OCI-LY7 (cell line): Measurements from ENCODE around the gene INHBB. TPM values are rescaled to one million over a fixed set of nuclear protein-coding genes. Genes with fewer than 3 reads are reported as not detected.

ENCODE experiments used
- BruUV-seq: library from RNA; stranded (reverse); fragments of 400-500 nt; replicated peaks from 2 replicates; lab custom pipeline; 2021; lab: Mats Ljungman, UMichigan
- CTCF ChIA-PET: fragments of 300-600 bp; sonication (Branson Sonifier 250); formaldehyde crosslinking; loops from one replicate; lab custom pipeline; 2022; ENCODE audit warnings: antibody characterized with exemption; ENCODE audit not compliant: unreplicated experiment; lab: Charles Lee
- POLR2A ChIA-PET: fragments of 300-600 bp; sonication (Branson Sonifier 250); formaldehyde crosslinking; loops from one replicate; lab custom pipeline; 2022; ENCODE audit warnings: antibody characterized with exemption; lab: Charles Lee
- DNase-seq: peaks from one replicate; pipeline ENCODE4 v3.0.0-alpha.2; 2015; ENCODE audit warnings: low spot score
- H2AFZ ChIP-seq: fragments of 200-600 bp; sonication (generic), shearing (Covaris generic); 2 replicates; pipeline ENCODE4 v1.6.1; 2014; ENCODE audit warnings: mild to moderate bottlenecking, antibody characterized with exemption, low read length, moderate library complexity
- H3K27ac ChIP-seq: fragments of 200-600 bp; sonication (generic); 2 replicates; pipeline ENCODE4 v1.5.1; 2014; ENCODE audit warnings: mixed run types, low read depth, mild to moderate bottlenecking, moderate library complexity, low read length, inconsistent platforms; ENCODE audit not compliant: poor library complexity, severe bottlenecking
- H3K36me3 ChIP-seq: fragments of 200-600 bp; sonication (generic); 2 replicates; pipeline ENCODE4 v1.6.1; 2014; ENCODE audit warnings: mild to moderate bottlenecking, antibody characterized with exemption, low read length, moderate library complexity, mixed read lengths; ENCODE audit not compliant: insufficient read depth
- H3K4me1 ChIP-seq: fragments of 200-600 bp; sonication (generic); 2 replicates; pipeline ENCODE4 v1.5.1; 2014; ENCODE audit warnings: mild to moderate bottlenecking, low read length; ENCODE audit not compliant: insufficient read depth, poor library complexity, severe bottlenecking
- H3K4me2 ChIP-seq: fragments of 200-600 bp; sonication (generic); 2 replicates; pipeline ENCODE4 v1.6.1; 2014; ENCODE audit warnings: mild to moderate bottlenecking, low read length
- H3K4me3 ChIP-seq: fragments of 200-600 bp; sonication (generic); 2 replicates; pipeline ENCODE4 v1.5.1; 2014; ENCODE audit warnings: mild to moderate bottlenecking, low read depth, low read length; ENCODE audit not compliant: poor library complexity, severe bottlenecking
- H3K79me2 ChIP-seq: fragments of 200-600 bp; sonication (generic); 2 replicates; pipeline ENCODE4 v1.6.1; 2016; ENCODE audit warnings: low read depth, mild to moderate bottlenecking, low read length, moderate library complexity, mixed read lengths; ENCODE audit not compliant: insufficient read depth
- H3K9me2 ChIP-seq: fragments of 200-600 bp; sonication (generic); 2 replicates; pipeline ENCODE4 v1.6.1; 2016; ENCODE audit warnings: mild to moderate bottlenecking, low read length, mixed read lengths; ENCODE audit not compliant: insufficient read depth
- H3K9me3 ChIP-seq: fragments of 200-600 bp; sonication (generic); 2 replicates; pipeline ENCODE4 v1.6.1; 2014; ENCODE audit warnings: mild to moderate bottlenecking, mixed run types, low read length, mixed read lengths
- H4K20me1 ChIP-seq: fragments of 200-600 bp; sonication (generic); 2 replicates; pipeline ENCODE4 v1.6.1; 2014; ENCODE audit warnings: mild to moderate bottlenecking, antibody characterized with exemption, low read length, moderate library complexity, mixed read lengths; ENCODE audit not compliant: insufficient read depth
- CTCF ChIP-seq: fragments of 200-600 bp; sonication (generic); conservative IDR thresholded peaks from 2 replicates; pipeline ENCODE4 v1.5.1; 2014; ENCODE audit warnings: mild to moderate bottlenecking, antibody characterized with exemption, low read length, moderate library complexity, mixed read lengths
- EZH2phosphoT487 ChIP-seq: fragments of 200-600 bp; sonication (generic); IDR thresholded peaks from 2 replicates; pipeline ENCODE4 v1.6.1; 2018; ENCODE audit warnings: low read depth, borderline replicate concordance, mild to moderate bottlenecking, mixed run types, antibody characterized with exemption, low read length, moderate library complexity, mixed read lengths
- intact Hi-C: fragments of 100-400 bp; cut with micrococcal nuclease; formaldehyde crosslinking; loops from one replicate; pipeline ENCODE4 v1.10.0; 2022; ENCODE audit not compliant: unreplicated experiment
- total RNA-seq, 2 experiments: library from RNA; depleted of rRNA in 1 of 2; stranded (reverse); fragments of >200 nt in 1 of 2; shearing (Covaris generic) in 1 of 2; gene quantifications; 2 replicates each; pipeline ENCODE4 v1.2.3, GENCODE V29; 2014 to 2022

Gene INHBB
- total RNA-seq, 2 experiments from 2014 or later = not detected

- Histone ChIP-seq H2AFZ (no peak overlapping the region), H3K9me2 (no peaks in the 10 kb centered on the region), H3K36me3 (peaks cover 4% of the 10 kb centered on the region; the same call in 1 of the 2 replicates), H4K20me1 (no peaks in the 10 kb centered on the region), H3K4me1 (peaks cover 1% of the 10 kb centered on the region), H3K4me3 (no peak overlapping the region), H3K79me2 (no peaks in the 10 kb centered on the region), H3K9me3 (no peaks in the 10 kb centered on the region), H3K4me2 (no peak overlapping the region), H3K27ac (no peak overlapping the region)
- no peak for DNase-seq
- intact Hi-C loops = no loop called here
- BruUV-seq = no TSS peak
- CTCF ChIA-PET = no interaction called here
- TF ChIP-seq CTCF = no peak
- TF ChIP-seq EZH2phosphoT487 = no peak
- POLR2A ChIA-PET = interaction anchor here (1.3 to 1.5 kb wide), 2 partner anchors 10 to 13 kb away, joined by 3 read pairs; no protein-coding TSS in a partner anchor
These were observed 46.9 kb upstream of the INHBB start for GRCh38 chr2:120299004-120299403.

DNA sequence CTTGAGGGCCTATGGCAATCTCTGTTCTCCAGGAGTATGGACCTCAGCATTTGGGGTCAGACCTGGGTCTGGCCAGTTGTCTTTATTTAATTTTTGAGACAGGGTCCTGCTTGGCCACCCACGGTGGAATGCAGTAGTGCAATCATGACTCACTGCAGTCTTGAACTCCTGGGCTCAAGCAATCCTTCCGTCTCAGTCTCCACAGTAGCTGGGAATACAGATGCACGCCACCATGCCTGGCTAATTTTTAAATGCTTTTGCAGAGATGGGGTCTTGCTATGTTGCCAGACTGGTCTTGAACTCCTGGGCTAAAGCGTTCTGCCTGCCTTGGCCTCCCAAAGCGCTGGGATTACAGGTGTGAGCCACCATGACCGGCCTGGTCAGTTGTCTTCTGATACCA is 46.4 kb upstream of the INHBB start:
- no peaks in the 10 kb centered on the region for H3K9me2 ChIP-seq
- no peak overlapping the region for H3K4me3 ChIP-seq
- H3K4me1 ChIP-seq = no peaks in the 10 kb centered on the region
- CTCF ChIA-PET = no interaction called here
- TF ChIP-seq CTCF (no peak), EZH2phosphoT487 (no peak)
- no TSS peak for BruUV-seq
- H3K36me3 ChIP-seq = peaks cover under 1% of the 10 kb centered on the region; the same call in 1 of the 2 replicates
- POLR2A ChIA-PET = interaction anchor here (1.1 to 1.5 kb wide), 2 partner anchors 14 kb away, joined by 3 read pairs; no protein-coding TSS in a partner anchor
- intact Hi-C loops = no loop called here
- no peaks in the 10 kb centered on the region for H3K9me3 ChIP-seq
- no peak overlapping the region for H2AFZ ChIP-seq
- H4K20me1 ChIP-seq = no peaks in the 10 kb centered on the region
- H3K27ac ChIP-seq = no peak overlapping the region
- no peak for DNase-seq
- no peaks in the 10 kb centered on the region for H3K79me2 ChIP-seq
- no peak overlapping the region for H3K4me2 ChIP-seq

GRCh38 chr2:120300385-120300784 is 45.6 kb upstream of the INHBB start:
- no peak overlapping the region for H3K4me2 ChIP-seq
- no peaks in the 10 kb centered on the region for H4K20me1 ChIP-seq
- H3K79me2 ChIP-seq = no peaks in the 10 kb centered on the region
- no peaks in the 10 kb centered on the region for H3K36me3 ChIP-seq
- no peaks in the 10 kb centered on the region for H3K9me3 ChIP-seq
- no peak overlapping the region for H3K27ac ChIP-seq
- BruUV-seq = no TSS peak
- no peak overlapping the region for H3K4me3 ChIP-seq
- H3K9me2 ChIP-seq = no peaks in the 10 kb centered on the region
- no peak overlapping the region for H2AFZ ChIP-seq
- intact Hi-C loops = no loop called here
- POLR2A ChIA-PET = interaction anchor here (0.9 to 1.1 kb wide), 2 partner anchors 13 to 70 kb away, joined by 3 read pairs; no protein-coding TSS in a partner anchor
- CTCF ChIA-PET = no interaction called here
- TF ChIP-seq CTCF = no peak
- TF ChIP-seq EZH2phosphoT487 = no peak
- no peak for DNase-seq
- no peaks in the 10 kb centered on the region for H3K4me1 ChIP-seq
